WTC11 (cell line): ENCODE measurements around the gene GPR34. TPM values are rescaled to one million over a fixed set of nuclear protein-coding genes. Genes with fewer than 3 reads are reported as not detected.
"Not testable (repeated sequence)": the region's sequence is repeated elsewhere in the genome, so short reads cannot be mapped to it uniquely, and the experiment has no call there.

Experiments
- ATAC-seq: fragments of 200-7000 bp; cut with Tn5 transposase; 2 replicates; pipeline ENCODE4 v1.10.0; 2021; ENCODE audit warnings: mild to moderate bottlenecking, moderate library complexity
- CTCF ChIA-PET: fragments of 300-600 bp; sonication (Branson Sonifier 250); formaldehyde crosslinking; loops from one replicate; lab custom pipeline; 2021; ENCODE audit warnings: antibody characterized with exemption; lab: Charles Lee
- POLR2A ChIA-PET: fragments of 350-600 bp; sonication (Branson Sonifier 250); formaldehyde crosslinking; loops from one replicate; lab custom pipeline; 2021; ENCODE audit warnings: antibody characterized with exemption; lab: Charles Lee
- DNase-seq: peaks from one replicate; pipeline ENCODE4 v3.0.0; 2021; ENCODE audit warnings: low spot score
- H3K27ac Mint-ChIP-seq: 2 replicates; pipeline ENCODE4 v1.8.0; 2021; ENCODE audit warnings: mixed read lengths
- H3K27me3 Mint-ChIP-seq: 2 replicates; pipeline ENCODE4 v1.8.0; 2021; ENCODE audit warnings: low read depth, mild to moderate bottlenecking, moderate library complexity, mixed read lengths
- H3K36me3 Mint-ChIP-seq: 2 replicates; pipeline ENCODE4 v1.8.0; 2021; ENCODE audit warnings: mixed read lengths
- H3K4me1 Mint-ChIP-seq: 2 replicates; pipeline ENCODE4 v1.8.0; 2022; ENCODE audit warnings: mixed read lengths
- H3K4me3 Mint-ChIP-seq: 2 replicates; pipeline ENCODE4 v1.8.0; 2021; ENCODE audit warnings: mild to moderate bottlenecking, moderate library complexity, mixed read lengths
- H3K9me3 Mint-ChIP-seq: 2 replicates; pipeline ENCODE4 v1.8.0; 2021; ENCODE audit warnings: mixed read lengths
- ATF1 ChIP-seq: sonication (generic); formaldehyde crosslinking; IDR thresholded peaks from 2 replicates; pipeline ENCODE4 v1.8.1; 2023; ENCODE audit warnings: mild to moderate bottlenecking, moderate library complexity, missing genetic modification reagents
- E2F4 ChIP-seq: sonication (generic); formaldehyde crosslinking; IDR thresholded peaks from 2 replicates; pipeline ENCODE4 v1.8.1; 2022; ENCODE audit warnings: low read depth, mild to moderate bottlenecking, moderate library complexity, missing genetic modification reagents, borderline replicate concordance
- ETV6 ChIP-seq: sonication (generic); formaldehyde crosslinking; IDR thresholded peaks from 2 replicates; pipeline ENCODE4 v1.8.1; 2022; ENCODE audit warnings: mild to moderate bottlenecking, missing genetic modification reagents
- FOXP4 ChIP-seq: sonication (generic); formaldehyde crosslinking; IDR thresholded peaks from 2 replicates; pipeline ENCODE4 v1.8.0; 2022; ENCODE audit warnings: mild to moderate bottlenecking, missing genetic modification reagents
- GTF2I ChIP-seq: fragments of 250-450 bp; sonication (Bioruptor Pico); conservative IDR thresholded peaks from 2 replicates; pipeline ENCODE4 v1.4.0; 2021; ENCODE audit warnings: mild to moderate bottlenecking
- MLX ChIP-seq: sonication (generic); formaldehyde crosslinking; IDR thresholded peaks from 2 replicates; pipeline ENCODE4 v1.8.1; 2023; ENCODE audit warnings: mild to moderate bottlenecking, missing genetic modification reagents, moderate library complexity
- MXD4 ChIP-seq: fragments of 250-450 bp; sonication (Bioruptor Pico); IDR thresholded peaks from 2 replicates; pipeline ENCODE4 v1.8.0; 2021; ENCODE audit warnings: mild to moderate bottlenecking, moderate library complexity, borderline replicate concordance
- NR2C2 ChIP-seq: sonication (generic); formaldehyde crosslinking; IDR thresholded peaks from 2 replicates; pipeline ENCODE4 v1.8.0; 2022; ENCODE audit warnings: mild to moderate bottlenecking, missing genetic modification reagents
- OVOL2 ChIP-seq: fragments of 250-450 bp; sonication (Bioruptor Pico); IDR thresholded peaks from 2 replicates; pipeline ENCODE4 v1.9.0; 2021; ENCODE audit warnings: mild to moderate bottlenecking, borderline replicate concordance
- RELA ChIP-seq: sonication (generic); formaldehyde crosslinking; IDR thresholded peaks from 2 replicates; pipeline ENCODE4 v1.8.1; 2022; ENCODE audit warnings: missing genetic modification reagents, mild to moderate bottlenecking, borderline replicate concordance
- TCF7 ChIP-seq: sonication (generic); formaldehyde crosslinking; IDR thresholded peaks from 2 replicates; pipeline ENCODE4 v1.8.0; 2022; ENCODE audit warnings: mild to moderate bottlenecking, low read depth, missing genetic modification reagents, moderate library complexity
- USF1 ChIP-seq: sonication (generic); formaldehyde crosslinking; IDR thresholded peaks from 2 replicates; pipeline ENCODE4 v1.8.0; 2022; ENCODE audit warnings: mild to moderate bottlenecking, missing genetic modification reagents
- ZNF121 ChIP-seq: sonication (generic); formaldehyde crosslinking; IDR thresholded peaks from 2 replicates; pipeline ENCODE4 v1.8.0; 2023; ENCODE audit warnings: missing genetic modification reagents
- ZNF425 ChIP-seq: fragments of 250-450 bp; sonication (Bioruptor Pico); conservative IDR thresholded peaks from 2 replicates; pipeline ENCODE4 v1.9.0; 2021; ENCODE audit warnings: mild to moderate bottlenecking
- ZSCAN18 ChIP-seq: fragments of 250-450 bp; sonication (Bioruptor Pico); IDR thresholded peaks from 2 replicates; pipeline ENCODE4 v2.1.2; 2022; ENCODE audit warnings: mild to moderate bottlenecking, moderate library complexity
- total RNA-seq: library from RNA; stranded (reverse); gene quantifications from 3 replicates; pipeline ENCODE4 v1.2.3, GENCODE V29; 2021

GPR34 gene
- total RNA-seq, 1 experiment from 2014 or later = not detected

- ATAC-seq, DNase-seq, POLR2A ChIA-PET, H3K4me3 Mint-ChIP-seq, H3K27me3 Mint-ChIP-seq, CTCF ChIA-PET: not testable (repeated sequence)
- peaks cover 43% of the 10 kb centered on the region for H3K36me3 Mint-ChIP-seq
- peak overlapping the region; percentile 91 for H3K27ac Mint-ChIP-seq
- H3K9me3 Mint-ChIP-seq = peaks cover 26% of the 10 kb centered on the region
- peaks cover 18% of the 10 kb centered on the region for H3K4me1 Mint-ChIP-seq
Observed at GRCh38 chrX:41719610-41720009, 30.8 kb downstream of the GPR34 start.

- CTCF ChIA-PET = no interaction called here
- H3K36me3 Mint-ChIP-seq = peaks cover 43% of the 10 kb centered on the region
- TF ChIP-seq ZNF121 (CRISPR knock-in tag) (no peak), ATF1 (CRISPR knock-in tag) (no peak), OVOL2 (CRISPR knock-in tag) (no peak), E2F4 (CRISPR knock-in tag) (no peak), MXD4 (CRISPR knock-in tag) (no peak), ZNF425 (CRISPR knock-in tag) (no peak), TCF7 (CRISPR knock-in tag) (no peak), ETV6 (CRISPR knock-in tag) (no peak), MLX (CRISPR knock-in tag) (no peak), NR2C2 (CRISPR knock-in tag) (no peak), ZSCAN18 (no peak), FOXP4 (CRISPR knock-in tag) (no peak), USF1 (CRISPR knock-in tag) (no peak), RELA (CRISPR knock-in tag) (no peak), GTF2I (CRISPR knock-in tag) (no peak)
Observed at GRCh38 chrX:41720125-41720779, 31.5 kb downstream of the GPR34 start.

More at GRCh38 chrX:41720125-41720779, 31.5 kb downstream of the GPR34 start:
- no peak for DNase-seq
- H3K27me3 Mint-ChIP-seq = no peaks in the 10 kb centered on the region
- H3K4me1 Mint-ChIP-seq = peaks cover 18% of the 10 kb centered on the region
- ATAC-seq = no peak
- H3K4me3 Mint-ChIP-seq = no peak overlapping the region
- no peak overlapping the region for H3K27ac Mint-ChIP-seq
- POLR2A ChIA-PET = no interaction called here
- H3K9me3 Mint-ChIP-seq = peaks cover 26% of the 10 kb centered on the region
